OCI-LY3 (cell line): Measurements from ENCODE around the gene ZMYND8.

ENCODE experiments used
- H2AFZ ChIP-seq: fragments of 200-600, 300-600 bp; shearing (Covaris generic); 2 replicates; pipeline ENCODE4 v1.6.0; 2014; ENCODE audit warnings: antibody characterized with exemption, low read depth, low read length
- H3K27ac ChIP-seq: fragments of 200-600, 300-600 bp; sonication (generic); 2 replicates; pipeline ENCODE4 v1.5.1; 2014; ENCODE audit warnings: mild to moderate bottlenecking, low read length, moderate library complexity, mixed read lengths
- H3K27me3 ChIP-seq: fragments of 200-600, 300-600 bp; sonication (generic); 2 replicates; pipeline ENCODE4 v1.6.1; 2014; ENCODE audit warnings: low read depth, low read length, mixed read lengths
- H3K36me3 ChIP-seq: fragments of 200-600, 300-600 bp; sonication (generic); replicated peaks from 2 replicates; pipeline ENCODE3; 2014; ENCODE audit warnings: low read depth, low read length, mixed read lengths
- H3K4me1 ChIP-seq: fragments of 300-600, 200-600 bp; sonication (generic); 2 replicates; pipeline ENCODE4 v1.6.1; 2014; ENCODE audit warnings: low read length, mixed read lengths
- H3K4me2 ChIP-seq: fragments of 200-600, 300-600 bp; sonication (generic); 2 replicates; pipeline ENCODE4 v1.6.1; 2014; ENCODE audit warnings: low read length, mixed read lengths
- H3K4me3 ChIP-seq: fragments of 300-600, 200-600 bp; sonication (generic); 2 replicates; pipeline ENCODE4 v1.5.1; 2014; ENCODE audit warnings: antibody characterized with exemption, mild to moderate bottlenecking, low read length, moderate library complexity
- H3K79me2 ChIP-seq: fragments of 300-600, 200-600 bp; shearing (Covaris generic); 2 replicates; pipeline ENCODE4 v1.6.1; 2014; ENCODE audit warnings: mild to moderate bottlenecking, low read length, mixed read lengths
- H3K9ac ChIP-seq: fragments of 300-600, 200-600 bp; shearing (Covaris generic); 2 replicates; pipeline ENCODE4 v1.6.0; 2014; ENCODE audit warnings: mild to moderate bottlenecking, low read length, moderate library complexity
- H3K9me3 ChIP-seq: fragments of 200-600, 300-600 bp; shearing (Covaris generic); 2 replicates; pipeline ENCODE4 v1.6.1; 2014; ENCODE audit warnings: low read length, mixed read lengths; ENCODE audit not compliant: insufficient read depth
- H4K20me1 ChIP-seq: fragments of 200-600, 300-600 bp; sonication (generic); 2 replicates; pipeline ENCODE4 v1.6.1; 2016; ENCODE audit warnings: low read length, mixed read lengths; ENCODE audit not compliant: insufficient read depth
- EZH2phosphoT487 ChIP-seq: fragments of 200-600 bp; shearing (Covaris generic); IDR thresholded peaks from 2 replicates; pipeline ENCODE4 v1.6.1; 2018; ENCODE audit warnings: antibody characterized with exemption, mixed run types, low read depth
- TF ChIP-seq, protein P1 (sequence below): fragments of 200-600, 300-600 bp; sonication (generic); IDR thresholded peaks from 2 replicates; pipeline ENCODE4 v1.5.1; 2014; ENCODE audit warnings: antibody characterized with exemption, low read length, low read depth

ZMYND8 gene

DNA sequence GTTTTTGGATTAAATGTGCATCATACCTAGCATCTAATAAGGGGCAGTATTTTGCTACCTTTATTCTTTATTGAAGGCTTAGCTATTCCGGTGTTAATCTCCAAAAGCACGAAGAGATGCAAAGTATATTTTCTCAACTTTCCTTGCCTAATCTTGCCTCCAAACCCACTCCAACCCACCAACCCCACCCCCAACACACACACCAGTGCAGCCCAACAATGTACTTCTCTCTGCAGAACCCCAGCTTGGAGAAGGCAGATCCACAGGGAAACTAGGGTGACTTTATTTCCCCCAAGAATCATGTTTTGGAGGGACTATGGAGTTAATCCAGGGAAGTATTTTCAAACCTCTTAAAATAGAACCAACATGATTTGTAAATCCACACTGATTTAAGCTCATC is 73.6 kb downstream of the ZMYND8 start:
- Histone ChIP-seq H3K4me1 (no peaks in the 10 kb centered on the region), H2AFZ (no peak overlapping the region), H3K27ac (no peak overlapping the region), H3K27me3 (no peaks in the 10 kb centered on the region), H3K4me3 (no peak overlapping the region), H4K20me1 (no peaks in the 10 kb centered on the region), H3K9me3 (no peaks in the 10 kb centered on the region), H3K9ac (no peak overlapping the region), H3K4me2 (no peak overlapping the region), H3K79me2 (no peaks in the 10 kb centered on the region), H3K36me3 (peaks cover 46% of the 10 kb centered on the region)
- no peak for TF ChIP-seq EZH2phosphoT487
- TF ChIP-seq, protein P1, sequence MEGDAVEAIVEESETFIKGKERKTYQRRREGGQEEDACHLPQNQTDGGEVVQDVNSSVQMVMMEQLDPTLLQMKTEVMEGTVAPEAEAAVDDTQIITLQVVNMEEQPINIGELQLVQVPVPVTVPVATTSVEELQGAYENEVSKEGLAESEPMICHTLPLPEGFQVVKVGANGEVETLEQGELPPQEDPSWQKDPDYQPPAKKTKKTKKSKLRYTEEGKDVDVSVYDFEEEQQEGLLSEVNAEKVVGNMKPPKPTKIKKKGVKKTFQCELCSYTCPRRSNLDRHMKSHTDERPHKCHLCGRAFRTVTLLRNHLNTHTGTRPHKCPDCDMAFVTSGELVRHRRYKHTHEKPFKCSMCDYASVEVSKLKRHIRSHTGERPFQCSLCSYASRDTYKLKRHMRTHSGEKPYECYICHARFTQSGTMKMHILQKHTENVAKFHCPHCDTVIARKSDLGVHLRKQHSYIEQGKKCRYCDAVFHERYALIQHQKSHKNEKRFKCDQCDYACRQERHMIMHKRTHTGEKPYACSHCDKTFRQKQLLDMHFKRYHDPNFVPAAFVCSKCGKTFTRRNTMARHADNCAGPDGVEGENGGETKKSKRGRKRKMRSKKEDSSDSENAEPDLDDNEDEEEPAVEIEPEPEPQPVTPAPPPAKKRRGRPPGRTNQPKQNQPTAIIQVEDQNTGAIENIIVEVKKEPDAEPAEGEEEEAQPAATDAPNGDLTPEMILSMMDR = no peak

DNA sequence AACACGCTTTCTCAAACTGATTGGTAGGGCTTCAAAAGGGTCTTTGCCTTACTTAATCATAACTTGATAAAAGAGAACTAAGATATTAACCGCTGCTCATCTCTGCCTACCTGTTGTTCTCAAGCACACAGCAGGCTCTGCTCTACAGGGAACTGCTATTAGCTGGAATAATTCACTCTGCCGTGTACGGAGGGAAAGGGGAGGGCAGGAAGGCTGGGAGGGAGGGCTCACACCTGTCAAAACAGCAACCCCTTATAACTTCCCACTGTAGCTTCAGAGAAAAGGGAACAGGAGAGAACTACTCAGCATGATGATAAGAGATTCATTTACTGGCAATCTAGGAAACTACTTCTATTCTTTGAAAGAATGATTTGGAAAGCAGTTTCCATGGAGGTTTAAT is 75.1 kb downstream of the ZMYND8 start:
- Histone ChIP-seq H3K79me2 (no peaks in the 10 kb centered on the region), H3K36me3 (peaks cover 39% of the 10 kb centered on the region)

DNA sequence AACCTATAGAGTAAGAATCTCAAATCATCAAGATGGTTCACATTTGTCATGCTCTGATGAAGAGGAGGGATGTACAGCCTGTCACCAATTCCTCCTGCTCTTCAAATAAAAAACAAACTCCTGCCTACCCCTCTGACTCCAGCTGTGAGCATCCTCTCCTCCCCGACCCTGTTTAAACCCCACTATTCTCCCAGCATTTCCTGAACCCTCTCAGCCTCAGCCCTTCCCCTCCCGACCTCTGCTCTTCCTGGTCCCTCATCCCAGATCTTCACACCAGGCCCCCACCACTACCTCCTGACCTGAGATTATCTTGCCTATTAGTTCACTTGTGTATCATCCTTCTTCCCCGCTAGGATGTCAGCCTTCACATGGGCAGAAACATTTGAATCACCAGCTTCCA is 75.8 kb downstream of the ZMYND8 start:
- TF ChIP-seq, protein P1 = no peak
- TF ChIP-seq EZH2phosphoT487 = no peak
- H3K79me2 ChIP-seq = no peaks in the 10 kb centered on the region
- H3K36me3 ChIP-seq = peaks cover 45% of the 10 kb centered on the region
- no peak overlapping the region for H2AFZ ChIP-seq
- no peak overlapping the region for H3K4me2 ChIP-seq
- H3K27ac ChIP-seq = no peak overlapping the region
- no peaks in the 10 kb centered on the region for H3K27me3 ChIP-seq
- H3K4me3 ChIP-seq = no peak overlapping the region
- no peaks in the 10 kb centered on the region for H4K20me1 ChIP-seq
- no peaks in the 10 kb centered on the region for H3K4me1 ChIP-seq
- no peak overlapping the region for H3K9ac ChIP-seq
- no peaks in the 10 kb centered on the region for H3K9me3 ChIP-seq

More for the DNA sequence above, 75.1 kb downstream of the ZMYND8 start:
- no peaks in the 10 kb centered on the region for H3K9me3 ChIP-seq
- H3K4me3 ChIP-seq = no peak overlapping the region
- no peak overlapping the region for H3K27ac ChIP-seq
- H2AFZ ChIP-seq = no peak overlapping the region
- H3K4me1 ChIP-seq = no peaks in the 10 kb centered on the region
- H3K27me3 ChIP-seq = no peaks in the 10 kb centered on the region
- no peak overlapping the region for H3K9ac ChIP-seq
- no peaks in the 10 kb centered on the region for H4K20me1 ChIP-seq
- H3K4me2 ChIP-seq = no peak overlapping the region
- no peak for TF ChIP-seq EZH2phosphoT487
- TF ChIP-seq, protein P1 = no peak

DNA sequence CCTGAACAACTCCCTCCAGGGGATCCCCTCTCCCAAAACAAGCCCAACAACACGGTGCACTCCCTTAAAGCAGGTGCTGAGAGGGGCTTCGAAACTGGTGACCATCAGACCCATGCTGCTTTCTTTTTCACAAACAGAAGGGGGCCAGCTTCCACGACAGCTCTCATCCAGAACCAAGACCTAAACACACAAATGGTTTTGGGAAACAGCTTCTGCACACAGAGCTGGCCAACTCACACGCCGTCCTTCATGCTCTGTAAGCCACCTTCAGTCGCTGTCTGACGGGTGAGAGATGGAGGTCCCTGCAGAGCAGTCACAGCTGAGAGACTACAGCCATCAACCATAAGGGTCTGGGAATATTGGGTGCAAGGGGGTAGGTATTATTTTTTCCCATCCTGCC is 76.3 kb downstream of the ZMYND8 start:
- peaks cover 41% of the 10 kb centered on the region for H3K36me3 ChIP-seq
- H2AFZ ChIP-seq = no peak overlapping the region
- H3K27ac ChIP-seq = no peak overlapping the region
- no peaks in the 10 kb centered on the region for H3K27me3 ChIP-seq
- peaks cover 3% of the 10 kb centered on the region for H3K4me1 ChIP-seq
- no peaks in the 10 kb centered on the region for H3K9me3 ChIP-seq
- H4K20me1 ChIP-seq = no peaks in the 10 kb centered on the region
- no peak overlapping the region for H3K9ac ChIP-seq
- H3K79me2 ChIP-seq = no peaks in the 10 kb centered on the region
- no peak overlapping the region for H3K4me3 ChIP-seq
- TF ChIP-seq EZH2phosphoT487 = no peak
- TF ChIP-seq, protein P1 = no peak
- H3K4me2 ChIP-seq = no peak overlapping the region
